GM12878 (cell line): ENCODE measurements around the gene MGP. TPM values are rescaled to one million over a fixed set of nuclear protein-coding genes. Genes with fewer than 3 reads are reported as not detected.

Source experiments
- CHD1 ChIP-seq: IDR thresholded peaks from 2 replicates; pipeline ENCODE4 v1.6.1; 2012; ENCODE audit warnings: low read depth, low read length, improper control_type of control experiment
- CHD2 ChIP-seq: IDR thresholded peaks from 2 replicates; pipeline ENCODE4 v1.6.1; 2011; ENCODE audit warnings: low read depth, low read length, improper control_type of control experiment, borderline replicate concordance
- ETV6 ChIP-seq, 2 experiments: fragments of 450-650 bp in 1 of 2; IDR thresholded peaks in 1 of 2; conservative IDR thresholded peaks in 1 of 2; 2 replicates each; pipeline ENCODE4 v1.6.1; 2014; ENCODE audit warnings: antibody characterized with exemption in 1 of 2, borderline replicate concordance in 1 of 2, low read depth in 1 of 2, mild to moderate bottlenecking in 1 of 2, moderate library complexity in 1 of 2
- MLLT1 ChIP-seq: fragments of 450-650 bp; IDR thresholded peaks from 2 replicates; pipeline ENCODE4 v1.6.1; 2016; ENCODE audit warnings: mild to moderate bottlenecking
- NR2F1 ChIP-seq: fragments of 450-650 bp; conservative IDR thresholded peaks from 2 replicates; pipeline ENCODE4 v1.6.1; 2017; ENCODE audit warnings: mild to moderate bottlenecking
- PML ChIP-seq: IDR thresholded peaks from 2 replicates; pipeline ENCODE4 v1.6.1; 2012; ENCODE audit warnings: low read length, inconsistent platforms
- SPI1 ChIP-seq: IDR thresholded peaks from 2 replicates; pipeline ENCODE4 v1.6.1; 2011; ENCODE audit warnings: low read depth, mild to moderate bottlenecking, low read length, moderate library complexity, borderline replicate concordance; ENCODE audit not compliant: insufficient read depth
- STAT3 ChIP-seq: IDR thresholded peaks from 2 replicates; pipeline ENCODE4 v1.6.1; 2011; ENCODE audit warnings: low read depth, low read length, improper control_type of control experiment
- polyA plus RNA-seq, 11 experiments: library from polyadenylated mRNA; depleted of rRNA in 4 of 11; unstranded in 6 of 11; stranded (reverse) in 5 of 11; fragments of >200 nt; fragmentation: Nextera tagmentation in 4 of 11; fragmentation: Illumina TruSeq in 1 of 11; extraction: Ambion mirVana in 4 of 11; extraction: Trizol in 1 of 11; gene quantifications; 1 replicate in 1 of 11; 2 replicates in 10 of 11; pipeline versions ENCODE4 v1.2.1 to v1.2.3, GENCODE V29; 2011 to 2016; ENCODE audit warnings: inconsistent platforms in 2 of 11, missing spikeins in 2 of 11, low read depth in 1 of 11
- total RNA-seq, 4 experiments: library from RNA; depleted of rRNA in 3 of 4; stranded (reverse); fragments of >200 nt in 3 of 4; fragmentation: Illumina TruSeq in 1 of 4; extraction: Trizol in 1 of 4; gene quantifications; 2 replicates each; pipeline versions ENCODE4 v1.2.1 to v1.2.3, GENCODE V29; 2013 to 2021
- TF ChIP-seq, protein P1 (sequence below): fragments of 450-650 bp; formaldehyde crosslinking; IDR thresholded peaks from 2 replicates; pipeline ENCODE4 v1.4.0; 2022; ENCODE audit warnings: mild to moderate bottlenecking, moderate library complexity

MGP gene
- total and polyA plus RNA-seq, 10 of the 15 experiments (the other 5 are each of a cell fraction or from before 2014, with no cell fraction given) = 0.21 to 1.2 TPM; not detected in 8

DNA sequence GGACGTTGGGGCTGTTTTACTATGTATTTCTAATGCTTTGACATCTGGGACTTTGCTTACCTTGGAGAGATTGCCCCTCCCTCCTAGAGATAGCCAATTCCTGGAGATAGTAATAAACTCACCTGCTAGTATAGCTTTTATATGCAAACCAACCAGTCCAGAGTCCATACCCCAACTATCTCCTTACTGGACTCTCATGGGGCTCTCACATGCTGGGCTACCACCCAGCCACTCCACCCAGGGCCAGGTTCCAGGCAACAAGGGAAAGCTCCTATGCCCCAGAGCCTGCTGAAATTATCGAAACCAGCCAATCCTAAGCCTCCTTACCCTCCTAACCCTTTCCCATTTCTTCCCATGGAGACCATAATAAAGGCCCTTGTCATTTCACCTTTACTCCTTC is 25.5 kb upstream of the MGP start (continued):
- TF ChIP-seq CHD1 = no peak
- no peak for TF ChIP-seq STAT3
- no peak for TF ChIP-seq PML
- no peak for TF ChIP-seq MLLT1
- TF ChIP-seq, protein P1, sequence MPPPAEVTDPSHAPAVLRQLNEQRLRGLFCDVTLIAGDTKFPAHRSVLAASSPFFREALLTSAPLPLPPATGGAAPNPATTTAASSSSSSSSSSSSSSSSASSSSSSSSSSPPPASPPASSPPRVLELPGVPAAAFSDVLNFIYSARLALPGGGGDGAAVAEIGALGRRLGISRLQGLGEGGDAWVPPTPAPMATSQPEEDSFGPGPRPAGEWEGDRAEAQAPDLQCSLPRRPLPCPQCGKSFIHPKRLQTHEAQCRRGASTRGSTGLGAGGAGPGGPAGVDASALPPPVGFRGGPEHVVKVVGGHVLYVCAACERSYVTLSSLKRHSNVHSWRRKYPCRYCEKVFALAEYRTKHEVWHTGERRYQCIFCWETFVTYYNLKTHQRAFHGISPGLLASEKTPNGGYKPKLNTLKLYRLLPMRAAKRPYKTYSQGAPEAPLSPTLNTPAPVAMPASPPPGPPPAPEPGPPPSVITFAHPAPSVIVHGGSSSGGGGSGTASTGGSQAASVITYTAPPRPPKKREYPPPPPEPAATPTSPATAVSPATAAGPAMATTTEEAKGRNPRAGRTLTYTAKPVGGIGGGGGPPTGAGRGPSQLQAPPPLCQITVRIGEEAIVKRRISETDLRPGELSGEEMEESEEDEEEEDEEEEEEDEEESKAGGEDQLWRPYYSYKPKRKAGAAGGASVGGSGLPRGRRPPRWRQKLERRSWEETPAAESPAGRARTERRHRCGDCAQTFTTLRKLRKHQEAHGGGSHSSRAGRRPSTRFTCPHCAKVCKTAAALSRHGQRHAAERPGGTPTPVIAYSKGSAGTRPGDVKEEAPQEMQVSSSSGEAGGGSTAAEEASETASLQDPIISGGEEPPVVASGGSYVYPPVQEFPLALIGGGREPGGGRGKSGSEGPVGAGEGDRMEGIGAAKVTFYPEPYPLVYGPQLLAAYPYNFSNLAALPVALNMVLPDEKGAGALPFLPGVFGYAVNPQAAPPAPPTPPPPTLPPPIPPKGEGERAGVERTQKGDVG (CRISPR knock-in tag) = no peak
- TF ChIP-seq CHD2 = no peak
- no peak for TF ChIP-seq SPI1
- no peak for TF ChIP-seq ETV6 (conservative IDR thresholded peaks at IDR 0.05 in 1 of 2, IDR thresholded peaks at IDR 0.05 in 1 of 2; ENCODE audit: borderline replicate concordance in 1 of 2, low read depth in 1 of 2)
- TF ChIP-seq NR2F1 = no peak
